Urinary bladder (tissue), 4 donors: ENCODE data around the gene PXDN. TPM values are rescaled to one million over a fixed set of nuclear protein-coding genes. Genes with fewer than 3 reads are reported as not detected.
"Not testable (repeated sequence)": the region's sequence is repeated elsewhere in the genome, so short reads cannot be mapped to it uniquely, and the experiment has no call there.

ENCODE experiments used
- DNase-seq: peaks from one replicate; pipeline ENCODE4 v3.0.0-alpha.2; 2015; ENCODE audit errors: extremely low spot score
- H3K27ac ChIP-seq: one replicate; pipeline ENCODE4 v1.5.1; 2013; ENCODE audit warnings: low read depth, mild to moderate bottlenecking, moderate library complexity
- H3K36me3 ChIP-seq: one replicate; pipeline ENCODE4 v1.6.1; 2013; ENCODE audit warnings: mild to moderate bottlenecking, moderate library complexity; ENCODE audit not compliant: insufficient read depth
- H3K4me1 ChIP-seq: one replicate; pipeline ENCODE4 v1.6.1; 2013; ENCODE audit warnings: mild to moderate bottlenecking, moderate library complexity; ENCODE audit not compliant: insufficient read depth
- H3K4me3 ChIP-seq: one replicate; pipeline ENCODE4 v1.5.1; 2013; ENCODE audit warnings: low read depth, low read length
- WGBS: extraction: QIAGEN DNeasy Blood & Tissue Kit; methylation state at CpG from one replicate; pipeline ENCODE4 v1.1.7; 2013; 5-methylcytosine and 5-hydroxymethylcytosine counted together
- polyA plus RNA-seq: library from polyadenylated mRNA; stranded (reverse); fragments of 200-250 nt; gene quantifications from one replicate; pipeline ENCODE4 v1.2.3, GENCODE V29; 2013
- total RNA-seq: library from RNA; depleted of rRNA; stranded (reverse); fragments of >200 nt; gene quantifications from one replicate; pipeline ENCODE4 v1.2.3, GENCODE V29; 2014
- donor health status: healthy with polysubstance abuse.
- donor health status: healthy.

PXDN gene
- total and polyA plus RNA-seq, 2 donors: 77.8 to 256 TPM

DNA sequence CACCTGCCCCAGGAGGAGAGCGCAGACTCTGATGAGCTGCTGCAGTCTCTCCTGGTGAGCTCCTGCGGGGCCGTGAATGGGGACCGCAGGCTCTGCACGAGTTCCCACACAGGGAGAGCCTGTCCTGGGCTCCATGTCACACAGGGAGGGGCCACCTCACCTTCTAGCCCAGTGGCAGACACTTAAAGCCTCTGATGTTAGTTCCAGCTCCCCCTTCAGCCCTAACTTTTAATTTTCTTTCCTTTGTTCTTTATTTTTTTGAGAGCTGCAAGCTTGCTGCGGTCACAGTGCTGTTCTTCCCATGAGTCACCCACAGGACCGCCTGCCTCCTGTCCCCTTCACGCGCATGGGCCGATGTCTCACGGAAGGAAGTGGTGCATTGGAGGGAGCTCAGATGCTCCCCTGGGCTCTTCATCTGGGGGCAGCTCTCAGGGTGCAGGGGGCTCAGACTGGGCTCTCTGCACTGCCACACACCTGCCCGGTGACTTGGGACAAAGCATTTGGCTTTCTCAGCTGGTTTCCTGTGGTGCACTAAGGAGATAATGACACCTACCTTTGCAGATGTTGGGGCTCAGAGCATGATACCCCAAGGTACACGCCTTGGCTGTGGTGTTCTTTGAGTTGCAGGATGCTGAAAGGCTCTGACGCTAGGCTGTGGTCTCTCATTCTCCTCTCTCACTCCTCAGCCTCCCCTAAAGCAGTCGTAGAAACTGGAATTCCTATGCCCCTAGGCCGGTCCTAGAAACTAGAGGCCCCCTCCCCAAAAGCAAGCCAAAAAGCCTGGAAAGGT lies 37.2 kb upstream of the PXDN start:
- Histone ChIP-seq H3K4me1 (no peaks in the 10 kb centered on the region), H3K27ac (no peak overlapping the region), H3K4me3 (no peak overlapping the region), H3K36me3 (no peaks in the 10 kb centered on the region)
- no peak for DNase-seq
- WGBS: 84% methylated on average over 16 of the region's 16 CpGs

- Histone ChIP-seq H3K4me1 (no peaks in the 10 kb centered on the region), H3K4me3 (no peak overlapping the region), H3K27ac (no peak overlapping the region), H3K36me3 (no peaks in the 10 kb centered on the region)
- DNase-seq: no peak
- 87% methylated on average over 2 of the region's 2 CpGs for WGBS
These were observed 36.4 kb upstream of the PXDN start for GRCh38 chr2:1780693-1781092.

DNA sequence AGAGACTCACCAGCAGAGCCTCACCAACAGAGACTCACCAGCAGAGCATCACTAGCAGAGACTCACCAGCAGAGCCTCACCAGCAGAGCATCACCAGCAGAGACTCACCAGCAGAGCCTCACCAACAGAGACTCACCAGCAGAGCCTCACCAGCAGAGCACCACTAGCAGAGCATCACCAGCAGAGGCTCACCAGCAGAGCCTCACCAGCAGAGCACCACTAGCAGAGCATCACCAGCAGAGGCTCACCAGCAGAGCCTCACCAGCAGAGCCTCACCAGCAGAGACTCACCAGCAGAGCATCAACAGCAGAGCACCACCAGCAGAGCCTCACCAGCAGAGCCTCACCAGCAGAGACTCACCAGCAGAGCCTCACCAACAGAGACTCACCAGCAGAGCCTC lies 35.7 kb upstream of the PXDN start:
- H3K36me3 ChIP-seq, H3K27ac ChIP-seq, H3K4me1 ChIP-seq, DNase-seq, H3K4me3 ChIP-seq: not testable (repeated sequence)

DNA sequence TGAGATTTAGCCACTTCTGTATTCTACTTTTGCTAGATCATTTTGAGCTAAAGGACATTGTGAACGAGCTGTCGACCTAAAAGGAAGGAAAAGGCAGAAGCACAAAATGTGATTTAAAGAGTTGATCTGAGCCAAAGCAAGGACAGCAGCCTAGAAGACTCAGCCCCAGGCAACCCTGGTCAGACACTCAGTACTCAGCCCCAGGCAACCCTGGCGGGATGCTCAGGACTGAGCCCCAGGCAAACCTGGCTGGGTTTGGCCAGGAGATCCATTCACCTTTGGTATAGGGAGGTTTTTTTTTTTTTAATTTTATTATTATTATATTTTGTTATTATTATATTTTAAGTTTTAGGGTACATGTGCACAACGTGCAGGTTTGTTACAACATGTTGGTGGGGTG lies 34.3 kb upstream of the PXDN start:
- Histone ChIP-seq H3K4me3 (no peak overlapping the region), H3K4me1 (no peaks in the 10 kb centered on the region), H3K27ac (no peak overlapping the region), H3K36me3 (no peaks in the 10 kb centered on the region)
- 83% methylated on average over 4 of the region's 4 CpGs for WGBS
- no peak for DNase-seq

DNA sequence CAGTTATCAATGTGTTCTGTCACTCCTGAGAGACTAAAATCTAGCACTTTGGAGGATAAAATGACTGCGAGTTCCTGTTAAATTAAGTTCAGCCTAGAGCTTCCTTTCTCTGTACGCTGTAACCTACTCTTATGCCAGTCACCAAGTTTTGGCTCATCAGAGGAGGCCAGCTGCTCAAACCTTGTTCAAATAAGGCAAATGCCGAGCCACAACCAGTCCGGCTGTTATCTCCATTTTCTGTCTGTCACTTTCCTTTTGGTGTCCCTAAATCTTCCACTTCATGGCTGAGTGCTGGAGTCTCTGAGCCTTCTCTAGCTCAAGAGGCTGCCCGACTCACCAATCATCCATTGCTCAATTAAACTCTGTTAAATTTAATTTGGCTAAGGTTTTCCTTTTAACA lies 33.5 kb upstream of the PXDN start:
- DNase-seq: no peak
- no peak overlapping the region for H3K27ac ChIP-seq
- H3K4me1 ChIP-seq: no peaks in the 10 kb centered on the region
- H3K36me3 ChIP-seq: no peaks in the 10 kb centered on the region
- no peak overlapping the region for H3K4me3 ChIP-seq
- WGBS: 67% methylated on average over 5 of the region's 5 CpGs

- H3K36me3 ChIP-seq: no peaks in the 10 kb centered on the region
- no peak overlapping the region for H3K4me3 ChIP-seq
- 82% methylated on average over 2 of the region's 2 CpGs for WGBS
- no peaks in the 10 kb centered on the region for H3K4me1 ChIP-seq
- DNase-seq: no peak
- H3K27ac ChIP-seq: no peak overlapping the region
These were observed 32.8 kb upstream of the PXDN start for GRCh38 chr2:1777156-1777555.

DNA sequence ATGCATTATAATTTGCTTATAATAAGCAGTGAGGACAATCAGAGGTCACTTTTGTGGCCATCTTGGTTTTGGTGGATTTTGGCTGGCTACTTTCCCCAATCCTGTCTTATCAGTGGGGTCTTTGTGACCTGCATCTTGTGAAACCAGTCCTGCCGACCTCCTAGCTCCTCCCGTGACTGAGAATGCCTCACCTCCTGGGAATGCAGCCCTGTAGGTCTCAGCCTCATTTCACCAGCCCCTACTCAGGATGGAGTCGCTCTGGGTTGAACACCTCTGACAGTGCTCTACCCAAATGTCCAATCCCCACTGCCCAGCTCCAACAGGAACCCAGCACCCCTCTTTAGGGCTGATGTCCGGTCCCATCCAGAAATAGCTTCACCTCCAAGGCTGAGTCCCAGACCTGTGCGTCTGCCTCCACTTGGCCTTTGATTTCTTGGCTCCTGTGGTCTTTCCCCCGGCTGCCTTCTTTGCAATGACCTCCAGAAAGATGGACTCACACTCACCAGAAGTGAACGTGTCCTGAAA lies 31.3 kb upstream of the PXDN start:
- H3K4me1 ChIP-seq: no peaks in the 10 kb centered on the region
- no peak overlapping the region for H3K27ac ChIP-seq
- no peak for DNase-seq
- no peak overlapping the region for H3K4me3 ChIP-seq
- no peaks in the 10 kb centered on the region for H3K36me3 ChIP-seq
- WGBS: 96% methylated on average over 7 of the region's 7 CpGs

DNA sequence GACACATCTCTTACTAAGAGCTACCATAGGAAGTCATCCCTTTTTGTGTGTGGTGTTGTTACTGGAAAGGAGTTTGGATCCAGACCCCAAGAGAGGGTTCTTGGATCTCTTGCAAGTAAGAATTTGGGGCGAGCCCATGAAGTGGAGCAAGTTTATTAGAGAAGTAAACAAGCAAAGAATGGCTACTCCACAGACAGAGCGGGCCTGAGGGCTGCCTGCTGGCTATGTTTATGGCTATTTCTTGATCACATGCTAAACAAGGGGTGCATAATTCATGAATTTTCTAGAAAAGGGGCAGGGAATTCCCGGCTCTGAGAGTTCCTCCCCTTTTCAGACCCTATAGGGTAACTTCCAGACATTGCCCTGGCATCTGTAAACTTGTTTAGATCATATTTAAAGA lies 30.6 kb upstream of the PXDN start:
- Histone ChIP-seq H3K27ac (no peak overlapping the region), H3K4me1 (no peaks in the 10 kb centered on the region), H3K4me3 (no peak overlapping the region), H3K36me3 (no peaks in the 10 kb centered on the region)
- WGBS: 68% methylated on average over 3 of the region's 3 CpGs
- DNase-seq: no peak

DNA sequence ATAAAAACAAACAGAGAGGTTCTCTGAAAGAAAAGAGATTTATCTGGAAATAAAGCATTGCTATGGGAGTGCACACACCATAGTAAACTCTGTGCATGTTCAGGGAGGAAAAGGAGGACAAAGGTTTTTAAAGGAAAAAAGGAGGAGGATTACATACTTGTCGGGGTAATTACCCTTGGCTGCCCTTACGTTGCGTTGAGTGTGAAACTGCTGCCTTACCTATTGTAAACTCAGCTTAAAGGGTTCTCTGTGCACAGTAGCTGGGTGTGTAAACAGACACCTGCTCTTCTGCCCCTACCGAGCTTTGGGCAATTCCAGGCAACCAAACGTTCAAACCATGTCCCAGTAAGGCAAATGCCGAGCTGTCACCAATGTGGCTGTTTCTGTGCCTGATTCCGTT lies 29.6 kb upstream of the PXDN start:
- Histone ChIP-seq H3K4me1 (no peaks in the 10 kb centered on the region), H3K36me3 (no peaks in the 10 kb centered on the region), H3K27ac (no peak overlapping the region), H3K4me3 (no peak overlapping the region)
- no peak for DNase-seq
- WGBS: 70% methylated on average over 7 of the region's 7 CpGs

- Histone ChIP-seq H3K27ac (no peak overlapping the region), H3K36me3 (no peaks in the 10 kb centered on the region), H3K4me1 (no peaks in the 10 kb centered on the region), H3K4me3 (no peak overlapping the region)
- 55% methylated on average over 8 of the region's 8 CpGs for WGBS
- DNase-seq: no peak
These were observed 28.4 kb upstream of the PXDN start for GRCh38 chr2:1772471-1773267.

DNA sequence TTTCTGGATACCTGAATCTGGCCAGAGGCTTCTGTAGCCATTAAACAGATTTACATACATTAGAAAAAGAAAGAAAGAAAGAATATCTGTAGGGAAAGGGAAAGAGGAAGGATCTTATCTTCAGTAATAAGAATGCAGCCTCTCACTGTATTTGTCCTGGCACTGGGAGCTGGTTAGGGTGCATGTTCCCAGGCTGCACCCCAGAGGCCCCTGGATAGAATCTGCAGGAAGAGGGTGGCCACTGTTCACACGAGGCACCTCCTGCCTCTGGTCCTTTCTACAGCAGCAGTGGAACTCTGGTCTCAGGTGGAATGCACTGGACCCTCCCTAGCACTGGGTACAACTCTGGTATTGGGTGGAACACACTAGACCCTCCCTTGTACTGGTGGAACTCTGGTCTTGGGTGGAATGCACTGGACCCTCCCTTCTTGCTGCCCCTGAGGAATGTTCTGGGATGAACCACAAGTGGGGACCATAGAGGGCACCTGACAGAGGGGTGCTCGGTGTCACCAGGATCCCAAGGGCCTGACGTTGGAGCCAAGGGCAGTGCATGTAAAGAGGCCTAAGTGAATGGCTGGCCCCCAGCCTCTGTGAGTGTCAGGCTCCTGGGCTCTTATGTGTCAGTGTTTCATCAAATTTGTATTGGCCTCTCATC lies 27.4 kb upstream of the PXDN start:
- Histone ChIP-seq H3K36me3 (no peaks in the 10 kb centered on the region), H3K27ac (no peak overlapping the region), H3K4me3 (no peak overlapping the region), H3K4me1 (no peaks in the 10 kb centered on the region)
- no peak for DNase-seq
- WGBS: 69% methylated on average over 3 of the region's 3 CpGs

DNA sequence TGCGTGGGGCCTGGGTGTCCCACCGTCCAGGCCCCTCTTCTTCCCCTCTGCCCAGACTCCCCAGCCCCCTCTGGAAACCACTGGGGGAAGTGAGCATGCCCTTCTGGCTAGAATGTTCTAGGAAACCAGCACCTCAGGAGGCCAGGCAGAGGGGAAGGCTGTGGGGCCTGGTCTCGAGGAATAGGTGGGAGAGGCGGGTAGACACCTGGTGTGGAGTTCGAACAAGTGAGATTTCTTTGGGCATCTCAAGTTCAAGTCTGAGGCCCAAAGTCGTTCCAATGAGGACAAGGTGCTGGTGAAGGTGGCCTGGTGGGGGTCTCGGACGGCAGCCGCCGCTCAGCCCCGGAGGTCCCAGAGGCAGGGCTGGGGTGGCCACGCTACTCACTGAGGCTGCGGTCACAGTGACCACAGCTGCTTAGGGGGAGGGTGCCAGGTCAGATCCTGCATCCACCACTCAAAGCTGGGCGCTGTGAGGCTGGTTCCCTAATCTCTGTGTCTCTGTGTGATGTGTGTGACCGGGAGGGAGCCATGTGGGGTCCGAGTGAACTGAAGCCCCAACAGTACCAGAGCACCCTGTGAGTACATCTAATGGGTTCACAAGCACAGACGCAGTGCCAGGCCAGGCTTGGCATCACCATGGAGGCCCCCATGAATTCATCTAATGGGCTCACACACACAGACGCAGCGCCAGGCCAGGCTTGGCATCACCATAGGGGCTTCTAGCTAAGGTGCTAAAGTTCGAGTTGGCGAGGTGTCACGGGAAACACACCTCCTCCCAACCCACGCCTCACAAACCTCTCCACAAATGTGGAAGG lies 26.5 kb upstream of the PXDN start:
- Histone ChIP-seq H3K27ac (no peak overlapping the region), H3K4me3 (no peak overlapping the region), H3K4me1 (no peaks in the 10 kb centered on the region), H3K36me3 (no peaks in the 10 kb centered on the region)
- DNase-seq: no peak
- 92% methylated on average over 23 of the region's 23 CpGs for WGBS

DNA sequence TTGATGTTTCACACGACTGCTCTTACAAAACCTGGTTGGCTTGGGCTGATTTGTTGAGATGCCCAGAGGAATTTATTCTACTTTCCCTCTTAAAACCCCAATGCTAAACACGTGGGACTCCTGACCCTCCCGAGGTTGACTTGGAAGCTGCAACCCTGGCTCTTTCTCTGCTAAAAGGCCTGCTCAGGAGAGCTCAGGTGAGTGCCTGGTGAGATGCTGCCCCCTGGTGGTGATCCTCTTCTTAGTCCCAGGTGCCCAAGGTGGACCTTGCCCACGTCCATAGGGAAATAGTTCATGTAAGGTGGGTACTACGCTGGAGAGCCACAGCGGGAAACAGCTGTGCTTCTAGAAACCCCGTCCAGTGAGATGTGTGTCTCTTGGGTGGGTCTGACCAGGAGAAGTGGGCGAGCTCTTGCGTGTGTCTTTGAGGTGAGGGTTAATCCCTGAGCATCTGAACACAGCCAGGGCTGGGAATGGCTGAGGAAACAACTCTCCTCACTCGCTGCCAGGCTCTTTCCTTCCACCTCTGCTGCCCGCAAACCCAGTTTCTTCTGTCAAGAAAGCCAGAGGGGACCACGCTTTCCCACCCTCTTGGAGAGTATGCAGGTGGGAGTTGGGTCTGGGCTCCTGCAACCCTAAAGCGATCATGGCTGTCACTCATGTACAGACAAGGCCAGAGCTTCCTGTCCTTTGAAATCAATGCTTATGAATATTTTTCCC lies 25.5 kb upstream of the PXDN start:
- no peak overlapping the region for H3K4me3 ChIP-seq
- DNase-seq: no peak
- H3K36me3 ChIP-seq: no peaks in the 10 kb centered on the region
- 58% methylated on average over 13 of the region's 13 CpGs for WGBS
- H3K27ac ChIP-seq: no peak overlapping the region
- H3K4me1 ChIP-seq: no peaks in the 10 kb centered on the region
